Stimulated activated CD4-positive, alpha-beta T cell treated with anti-CD3 and anti-CD28 coated beads, Interleukin-15, amount 100 ng/mL, for 48 hours (primary cell): ENCODE data around the gene ATOH8.
A peak's percentile ranks its signal among the peaks of the same experiment; 100 is the strongest.

Experiments
- DNase-seq, 2 donors: peaks; one replicate each; pipeline ENCODE4 v3.0.0-alpha.2; 2020; ENCODE audit warnings: low read depth in 2 of 2

The ATOH8 gene

GRCh38 chr2:85718885-85719492 is 34.8 kb upstream of the ATOH8 start:
- DNase-seq: no peak

GRCh38 chr2:85719609-85720240 is 34.1 kb upstream of the ATOH8 start:
- DNase-seq: no peak

- no peak for DNase-seq
Observed at GRCh38 chr2:85720533-85720932, 33.3 kb upstream of the ATOH8 start.

- DNase-seq: no peak
Observed at GRCh38 chr2:85721641-85722040, 32.1 kb upstream of the ATOH8 start.

GRCh38 chr2:85722519-85722918 is 31.3 kb upstream of the ATOH8 start:
- no peak for DNase-seq

- no peak for DNase-seq
Observed at GRCh38 chr2:85723707-85724360, 30.0 kb upstream of the ATOH8 start.

GRCh38 chr2:85724731-85725181 is 29.0 kb upstream of the ATOH8 start:
- no peak for DNase-seq

- DNase-seq: no peak
Observed at GRCh38 chr2:85725451-85725850, 28.3 kb upstream of the ATOH8 start.

GRCh38 chr2:85727798-85728197 is 26.0 kb upstream of the ATOH8 start:
- no peak for DNase-seq

- DNase-seq: no peak
Observed at GRCh38 chr2:85728342-85728741, 25.4 kb upstream of the ATOH8 start.

GRCh38 chr2:85728883-85729824 is 24.6 kb upstream of the ATOH8 start:
- DNase-seq: peak; percentile 41 to 73

- DNase-seq: no peak
Observed at GRCh38 chr2:85729825-85730510, 23.8 kb upstream of the ATOH8 start.

GRCh38 chr2:85730686-85731230 is 23.0 kb upstream of the ATOH8 start:
- DNase-seq: no peak

- no peak for DNase-seq
Observed at GRCh38 chr2:85731606-85732005, 22.2 kb upstream of the ATOH8 start.

GRCh38 chr2:85732467-85733120 is 21.2 kb upstream of the ATOH8 start:
- DNase-seq: no peak

- DNase-seq: no peak
Observed at GRCh38 chr2:85733121-85733960, 20.4 kb upstream of the ATOH8 start.

GRCh38 chr2:85734015-85734414 is 19.8 kb upstream of the ATOH8 start:
- no peak for DNase-seq

- DNase-seq: no peak
Observed at GRCh38 chr2:85734942-85735608, 18.7 kb upstream of the ATOH8 start.

- DNase-seq: no peak
Observed at GRCh38 chr2:85735691-85736090, 18.1 kb upstream of the ATOH8 start.
